CD4-positive, alpha-beta T cell (primary cell): ENCODE measurements around the gene TCF7. TPM values are rescaled to one million over a fixed set of nuclear protein-coding genes. Genes with fewer than 3 reads are reported as not detected.

Source experiments
- ATAC-seq: fragments of 200-7000 bp; cut with Tn5 transposase; one replicate; pipeline ENCODE4 v1.10.0; 2022; ENCODE audit warnings: mild to moderate bottlenecking; ENCODE audit not compliant: poor library complexity
- CTCF ChIA-PET: fragments of 350-600 bp; sonication (Branson Sonifier 250); formaldehyde crosslinking; loops from one replicate; lab custom pipeline; 2021; ENCODE audit warnings: antibody characterized with exemption, inconsistent platforms; lab: Charles Lee
- POLR2A ChIA-PET: fragments of 350-600 bp; sonication (Branson Sonifier 250); formaldehyde crosslinking; loops from one replicate; lab custom pipeline; 2021; ENCODE audit warnings: antibody characterized with exemption, inconsistent platforms; lab: Charles Lee
- DNase-seq, 14 experiments: peaks; one replicate each; pipeline ENCODE4 v3.0.0-alpha.2; 2013 to 2020; ENCODE audit warnings: mixed read lengths in 2 of 14
- H3K27ac ChIP-seq, 2 donors: one replicate each; pipeline versions ENCODE4 v1.5.1 to v1.7.0; 2013; ENCODE audit warnings: low read length in 2 of 2, low read depth in 1 of 2, mild to moderate bottlenecking in 1 of 2
- H3K27me3 ChIP-seq, 2 experiments: 1 replicate in 1 of 2; 2 replicates in 1 of 2; pipeline versions ENCODE4 v1.6.1 to v1.7.0; 2013; ENCODE audit warnings: low read length in 2 of 2, control low read depth in 1 of 2, mild to moderate bottlenecking in 1 of 2, moderate library complexity in 1 of 2; ENCODE audit not compliant: insufficient read depth in 2 of 2, control insufficient read depth in 1 of 2
- H3K36me3 ChIP-seq: one replicate; pipeline ENCODE4 v1.6.1; 2013; ENCODE audit warnings: low read length, control low read depth; ENCODE audit not compliant: insufficient read depth
- H3K4me1 ChIP-seq: one replicate; pipeline ENCODE4 v1.6.1; 2013; ENCODE audit warnings: low read length, control low read depth; ENCODE audit not compliant: insufficient read depth
- H3K4me3 ChIP-seq: one replicate; pipeline ENCODE4 v1.5.1; 2013; ENCODE audit warnings: mild to moderate bottlenecking, low read length, moderate library complexity
- H3K9me3 ChIP-seq, 2 experiments: 1 replicate in 1 of 2; 2 replicates in 1 of 2; pipeline versions ENCODE4 v1.6.1 to v1.7.0; 2013; ENCODE audit warnings: low read length in 2 of 2, mild to moderate bottlenecking in 2 of 2, control low read depth in 1 of 2, moderate library complexity in 1 of 2; ENCODE audit not compliant: control insufficient read depth in 1 of 2, insufficient read depth in 1 of 2
- H3K27ac Mint-ChIP-seq: one replicate; pipeline ENCODE4 v1.8.0; 2020; ENCODE audit warnings: mixed read lengths
- H3K27me3 Mint-ChIP-seq: one replicate; pipeline ENCODE4 v1.8.0; 2021; ENCODE audit warnings: mixed read lengths
- H3K36me3 Mint-ChIP-seq: one replicate; pipeline ENCODE4 v1.8.0; 2021; ENCODE audit warnings: low read depth, mixed read lengths
- H3K4me1 Mint-ChIP-seq: one replicate; pipeline ENCODE4 v1.8.0; 2021; ENCODE audit warnings: low read depth, mixed read lengths
- H3K4me3 Mint-ChIP-seq: one replicate; pipeline ENCODE4 v1.8.0; 2020; ENCODE audit warnings: mild to moderate bottlenecking, mixed read lengths
- H3K9me3 Mint-ChIP-seq: one replicate; pipeline ENCODE4 v1.8.0; 2020; ENCODE audit warnings: mixed read lengths
- intact Hi-C, 2 experiments: fragments of 100-400 bp; cut with DNase I in 1 of 2; cut with micrococcal nuclease in 1 of 2; formaldehyde crosslinking; loops; one replicate each; pipeline versions ENCODE4 v1.15.1 to v1.9.0; 2023 to 2025; cut with DNase I, micrococcal nuclease
- total RNA-seq, 174 experiments: library from RNA in 2 of 174; stranded (reverse) in 2 of 174; gene quantifications; one replicate each; pipeline ENCODE4 v1.2.3 and lab custom pipeline; 2021 to 2026
- TF ChIP-seq, protein P1 (sequence below): fragments of 200-600 bp; IDR thresholded peaks from one replicate; pipeline ENCODE4 v1.8.0; 2022; ENCODE audit warnings: antibody characterized with exemption, mild to moderate bottlenecking

TCF7 gene
- total RNA-seq, 2 experiments from 2014 or later, result 480 to 493 TPM

- H3K9me3 Mint-ChIP-seq, result no peaks in the 10 kb centered on the region
- H3K9me3 ChIP-seq, result no peaks in the 10 kb centered on the region
- ChIA-PET POLR2A (interaction anchor here (0.7 to 2.5 kb wide), 6 partner anchors 9 to 52 kb away, joined by 3 to 14 read pairs (median 4); no protein-coding TSS in a partner anchor), CTCF (interaction anchor here (1.0 to 1.4 kb wide), 4 partner anchors 8 to 95 kb away, joined by 3 to 6 read pairs (median 4); no protein-coding TSS in a partner anchor)
- H3K4me1 ChIP-seq, result peaks cover 97% of the 10 kb centered on the region
- intact Hi-C loops, result no loop called here
- H3K27ac Mint-ChIP-seq, result peak overlapping the region; percentile 95
- peak in 1 of 14 experiments; percentile 17 for DNase-seq
- TF ChIP-seq, protein P1, sequence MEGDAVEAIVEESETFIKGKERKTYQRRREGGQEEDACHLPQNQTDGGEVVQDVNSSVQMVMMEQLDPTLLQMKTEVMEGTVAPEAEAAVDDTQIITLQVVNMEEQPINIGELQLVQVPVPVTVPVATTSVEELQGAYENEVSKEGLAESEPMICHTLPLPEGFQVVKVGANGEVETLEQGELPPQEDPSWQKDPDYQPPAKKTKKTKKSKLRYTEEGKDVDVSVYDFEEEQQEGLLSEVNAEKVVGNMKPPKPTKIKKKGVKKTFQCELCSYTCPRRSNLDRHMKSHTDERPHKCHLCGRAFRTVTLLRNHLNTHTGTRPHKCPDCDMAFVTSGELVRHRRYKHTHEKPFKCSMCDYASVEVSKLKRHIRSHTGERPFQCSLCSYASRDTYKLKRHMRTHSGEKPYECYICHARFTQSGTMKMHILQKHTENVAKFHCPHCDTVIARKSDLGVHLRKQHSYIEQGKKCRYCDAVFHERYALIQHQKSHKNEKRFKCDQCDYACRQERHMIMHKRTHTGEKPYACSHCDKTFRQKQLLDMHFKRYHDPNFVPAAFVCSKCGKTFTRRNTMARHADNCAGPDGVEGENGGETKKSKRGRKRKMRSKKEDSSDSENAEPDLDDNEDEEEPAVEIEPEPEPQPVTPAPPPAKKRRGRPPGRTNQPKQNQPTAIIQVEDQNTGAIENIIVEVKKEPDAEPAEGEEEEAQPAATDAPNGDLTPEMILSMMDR, result no peak
- no peaks in the 10 kb centered on the region for H3K27me3 Mint-ChIP-seq
- H3K4me1 Mint-ChIP-seq, result peaks cover 83% of the 10 kb centered on the region
- peak overlapping the region; percentile 63 to 77 for H3K27ac ChIP-seq
- H3K36me3 ChIP-seq, result no peaks in the 10 kb centered on the region
- no peak for ATAC-seq
- H3K36me3 Mint-ChIP-seq, result no peaks in the 10 kb centered on the region
- no peaks in the 10 kb centered on the region for H3K27me3 ChIP-seq
- H3K4me3 ChIP-seq, result no peak overlapping the region
- peak overlapping the region; percentile 12 for H3K4me3 Mint-ChIP-seq
Observed at GRCh38 chr5:134091626-134092121, 22.8 kb upstream of the TCF7 start.

- Histone ChIP-seq H3K4me1 (peaks cover 95% of the 10 kb centered on the region), H3K9me3 (no peaks in the 10 kb centered on the region), H3K4me3 (no peak overlapping the region), H3K27me3 (no peaks in the 10 kb centered on the region), H3K27ac (no peak overlapping the region), H3K36me3 (no peaks in the 10 kb centered on the region)
- ChIA-PET CTCF (interaction anchor here (1.1 kb wide), 1 partner anchor 9 kb away, joined by 3 read pairs; no protein-coding TSS in a partner anchor), POLR2A (interaction anchor here (1.3 kb wide), 1 partner anchor 53 kb away, joined by 3 read pairs; no protein-coding TSS in a partner anchor)
- Mint-ChIP-seq H3K4me3 (peak overlapping the region; percentile 62), H3K9me3 (no peaks in the 10 kb centered on the region), H3K36me3 (no peaks in the 10 kb centered on the region), H3K27me3 (no peaks in the 10 kb centered on the region), H3K4me1 (peaks cover 84% of the 10 kb centered on the region), H3K27ac (peak overlapping the region; percentile 95)
- intact Hi-C loops, result no loop called here
- TF ChIP-seq, protein P1, result no peak
- ATAC-seq (peak; percentile 23), DNase-seq (peak in 1 of 14 experiments; percentile 52)
Observed at GRCh38 chr5:134092875-134093274, 21.6 kb upstream of the TCF7 start.

- Histone ChIP-seq H3K27ac (no peak overlapping the region), H3K36me3 (no peaks in the 10 kb centered on the region), H3K27me3 (no peaks in the 10 kb centered on the region), H3K9me3 (no peaks in the 10 kb centered on the region), H3K4me1 (peaks cover 95% of the 10 kb centered on the region), H3K4me3 (no peak overlapping the region)
- Mint-ChIP-seq H3K36me3 (no peaks in the 10 kb centered on the region), H3K27ac (peak overlapping the region; percentile 95), H3K9me3 (no peaks in the 10 kb centered on the region), H3K4me3 (peak overlapping the region; percentile 62), H3K4me1 (peaks cover 81% of the 10 kb centered on the region), H3K27me3 (no peaks in the 10 kb centered on the region)
- CTCF ChIA-PET, result interaction anchor here (1.1 kb wide), 1 partner anchor 8 kb away, joined by 3 read pairs; no protein-coding TSS in a partner anchor
- TF ChIP-seq, protein P1, result no peak
- DNase-seq, result no peak
- intact Hi-C loops, result no loop called here
- no peak for ATAC-seq
- POLR2A ChIA-PET, result interaction anchor here (1.0 to 1.3 kb wide), 2 partner anchors 14 to 53 kb away, joined by 3 to 5 read pairs; no protein-coding TSS in a partner anchor
Observed at GRCh38 chr5:134093351-134093750, 21.1 kb upstream of the TCF7 start.
